Body of pancreas (tissue), 4 donors: Measurements from ENCODE around the gene RAPGEF4. TPM values are rescaled to one million over a fixed set of nuclear protein-coding genes. Genes with fewer than 3 reads are reported as not detected.

Source experiments
- ATAC-seq: fragments of 150-250 bp; one replicate; pipeline ENCODE4 v1.9.1; 2016
- DNase-seq, 4 donors: peaks; one replicate each; pipeline ENCODE4 v3.0.0-alpha.2; 2019
- H3K27ac ChIP-seq, 4 donors: fragments of 200-600 bp; sonication (generic); 1 replicate in 3 of 4; 2 replicates in 1 of 4; pipeline versions ENCODE4 v1.5.1 to v1.6.1; 2016 to 2019; ENCODE audit warnings: mild to moderate bottlenecking in 1 of 4, mixed read lengths in 1 of 4, moderate library complexity in 1 of 4
- H3K27me3 ChIP-seq, 2 donors: fragments of 200-600 bp; sonication (generic); one replicate each; pipeline ENCODE4 v1.6.0; 2016; ENCODE audit warnings: mild to moderate bottlenecking in 1 of 2
- H3K36me3 ChIP-seq, 2 donors: fragments of 200-600 bp; sonication (generic); replicated peaks in 1 of 2; 2 replicates each; pipeline ENCODE4 v1.5.1; 2016; ENCODE audit warnings: low read depth in 2 of 2; ENCODE audit not compliant: insufficient read depth in 1 of 2
- H3K4me1 ChIP-seq: fragments of 200-600 bp; sonication (generic); one replicate; pipeline ENCODE4 v1.6.0; 2016
- H3K4me3 ChIP-seq, 2 donors: fragments of 200-600 bp; sonication (generic); 1 replicate in 1 of 2; 2 replicates in 1 of 2; pipeline ENCODE4 v1.5.1; 2016 to 2019
- H3K9me3 ChIP-seq, 3 donors: fragments of 200-600 bp; sonication (generic); 1 replicate in 2 of 3; 2 replicates in 1 of 3; pipeline ENCODE4 v1.5.1; 2016
- CTCF ChIP-seq, 7 experiments: fragments of 450-650 bp in 4 of 7; fragments of 200-600 bp in 3 of 7; sonication (generic) in 3 of 7; IDR thresholded peaks; one replicate each; pipeline ENCODE4 v1.5.1; 2016 to 2019; ENCODE audit warnings: antibody characterized with exemption in 7 of 7
- POLR2A ChIP-seq, 3 donors: fragments of 450-650 bp; IDR thresholded peaks; one replicate each; pipeline ENCODE4 v1.6.1; 2016; ENCODE audit warnings: antibody characterized with exemption in 3 of 3, mild to moderate bottlenecking in 2 of 3
- WGBS, 2 donors: methylation state at CpG; one replicate each; pipeline ENCODE4 v1.1.5; 2017; 5-methylcytosine and 5-hydroxymethylcytosine counted together
- intact Hi-C: fragments of 100-400 bp; cut with DNase I; formaldehyde crosslinking; loops from one replicate; pipeline ENCODE4 v1.15.1; 2023
- total RNA-seq, 2 donors: library from RNA; depleted of rRNA; stranded (reverse); fragments of >200 nt; gene quantifications; one replicate each; pipeline ENCODE4 v1.1.0, GENCODE V29; 2016

The RAPGEF4 gene
- total RNA-seq, 2 donors from 2014 or later, result 4.7 to 22.4 TPM

GRCh38 chr2:172929644-172930043, 194.0 kb downstream of the RAPGEF4 start:
- ATAC-seq (no peak), DNase-seq (no peak)
- no peak overlapping the region for H3K27ac ChIP-seq
- intact Hi-C loops, result loop anchor here (5.0 kb wide), 1 partner anchor 122 kb away; no protein-coding TSS in a partner anchor
- H3K36me3 ChIP-seq, result no peaks in the 10 kb centered on the region
- H3K27me3 ChIP-seq, result no peaks in the 10 kb centered on the region
- H3K9me3 ChIP-seq, result no peaks in the 10 kb centered on the region
- H3K4me1 ChIP-seq, result peaks cover 38% of the 10 kb centered on the region
- no peak overlapping the region for H3K4me3 ChIP-seq
- 73 to 77% methylated on average over 2 of the region's 2 CpGs for WGBS, 2 donors
- TF ChIP-seq CTCF (IDR thresholded peaks at IDR 0.05) (no peak), POLR2A (IDR thresholded peaks at IDR 0.05) (no peak)

GRCh38 chr2:172930871-172931255, 195.2 kb downstream of the RAPGEF4 start:
- H3K4me3 ChIP-seq, result no peak overlapping the region
- 38 to 66% methylated on average over 6 to 7 of the region's 7 CpGs for WGBS, 2 donors
- H3K27ac ChIP-seq, result no peak overlapping the region
- ATAC-seq, result no peak
- H3K27me3 ChIP-seq, result no peaks in the 10 kb centered on the region
- H3K4me1 ChIP-seq, result peaks cover 38% of the 10 kb centered on the region
- H3K36me3 ChIP-seq, result no peaks in the 10 kb centered on the region
- TF ChIP-seq POLR2A (IDR thresholded peaks at IDR 0.05), result no peak
- TF ChIP-seq CTCF (IDR thresholded peaks at IDR 0.05), result no peak
- intact Hi-C loops, result loop anchor here (5.0 kb wide), 1 partner anchor 124 kb away; no protein-coding TSS in a partner anchor
- no peaks in the 10 kb centered on the region for H3K9me3 ChIP-seq
- DNase-seq, result no peak

DNA sequence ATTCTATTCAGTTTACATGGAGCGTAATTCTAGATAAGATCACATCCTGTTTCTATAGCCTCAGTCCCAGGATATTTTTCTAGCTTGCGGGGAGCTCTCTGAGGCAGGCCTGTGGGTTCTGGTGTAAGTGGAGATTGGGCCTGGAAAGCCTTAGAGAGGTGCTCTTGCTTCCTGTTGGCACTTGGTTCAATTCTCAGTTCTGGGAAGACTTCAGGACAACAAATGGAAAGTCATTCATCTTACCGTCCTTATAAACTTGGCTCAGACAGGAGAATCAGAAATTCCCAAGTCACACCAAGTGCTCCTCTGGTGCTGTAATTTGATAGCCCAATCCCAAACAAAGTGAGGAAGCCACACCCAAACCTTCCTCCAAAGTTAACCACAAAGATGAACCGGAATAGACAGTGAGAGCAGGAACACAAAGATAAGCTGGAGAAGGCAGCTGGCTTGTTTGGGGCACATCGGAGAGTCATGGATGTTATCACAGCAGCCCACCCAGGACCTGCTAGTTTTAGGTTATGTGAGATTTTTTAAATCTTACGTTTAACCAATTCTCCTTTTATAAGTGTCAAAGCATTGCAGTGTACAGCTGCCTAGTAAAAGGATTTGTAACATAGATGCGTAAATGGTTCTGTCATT, 195.7 kb downstream of the RAPGEF4 start:
- Histone ChIP-seq H3K4me1 (peaks cover 38% of the 10 kb centered on the region), H3K36me3 (no peaks in the 10 kb centered on the region), H3K27me3 (no peaks in the 10 kb centered on the region), H3K4me3 (no peak overlapping the region), H3K9me3 (no peaks in the 10 kb centered on the region), H3K27ac (peak overlapping the region in 1 of 4 donors; percentile 22)
- ATAC-seq (no peak), DNase-seq (peak in 1 of 4 donors; percentile 17)
- TF ChIP-seq CTCF (IDR thresholded peaks at IDR 0.05) (no peak), POLR2A (IDR thresholded peaks at IDR 0.05) (no peak)
- WGBS, 2 donors, result 44 to 50% methylated on average over 7 of the region's 7 CpGs
- intact Hi-C loops, result loop anchor here (5.0 kb wide), 1 partner anchor 124 kb away; no protein-coding TSS in a partner anchor

GRCh38 chr2:172931918-172932520, 196.4 kb downstream of the RAPGEF4 start:
- Histone ChIP-seq H3K4me3 (no peak overlapping the region), H3K9me3 (no peaks in the 10 kb centered on the region), H3K27me3 (no peaks in the 10 kb centered on the region), H3K27ac (peak overlapping the region in 1 of 4 donors; percentile 22), H3K4me1 (peaks cover 33% of the 10 kb centered on the region), H3K36me3 (no peaks in the 10 kb centered on the region)
- 1% methylated on average over 8 of the region's 8 CpGs for WGBS, 2 donors
- DNase-seq (peak; percentile 72 to 82 (median 78)), ATAC-seq (no peak)
- TF ChIP-seq CTCF (IDR thresholded peaks at IDR 0.05) (peak; percentile 28 to 80 (median 71)), POLR2A (IDR thresholded peaks at IDR 0.05) (no peak)
- intact Hi-C loops, result loop anchor here (5.0 kb wide), 1 partner anchor 125 kb away; no protein-coding TSS in a partner anchor
